ENCODE results near the gene SCD. TPM values are rescaled to one million over a fixed set of nuclear protein-coding genes. Genes with fewer than 3 reads are reported as not detected.

The SCD gene
- total RNA-seq, 1 experiment from 2014 or later: 652 TPM

DNA sequence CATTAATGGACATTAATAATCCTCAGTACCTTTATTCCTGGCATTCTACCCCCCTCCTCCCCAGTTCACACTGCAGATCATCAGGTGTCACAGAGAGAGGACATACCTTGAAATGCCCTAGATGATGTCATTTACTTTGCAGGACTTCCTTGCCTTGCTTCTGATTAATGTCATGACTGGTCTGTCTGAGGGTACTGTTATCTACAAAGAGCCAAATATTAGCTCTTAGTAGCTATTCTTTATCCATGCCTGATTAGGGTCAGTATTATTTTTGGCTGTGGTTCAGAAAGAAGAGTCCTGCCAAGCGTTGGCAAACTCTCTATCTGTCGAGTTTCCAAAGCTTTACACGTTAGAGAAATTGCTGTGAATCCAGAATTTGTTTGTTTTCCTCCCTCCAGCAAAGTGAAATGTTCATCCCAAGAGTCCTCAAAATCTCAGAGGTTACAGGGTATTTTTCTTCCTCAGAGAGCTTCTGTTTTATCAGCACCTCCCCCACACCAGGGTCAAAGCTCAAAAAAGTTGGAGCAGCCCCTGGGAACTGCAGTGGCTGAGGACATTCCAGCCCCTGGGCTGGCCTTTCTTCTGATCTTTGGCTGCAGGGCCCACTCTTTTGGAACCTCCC lies 12.6 kb downstream of the SCD start:
- RAD21 ChIA-PET (ENCODE audit: low non-redundant PET in 1 of 2, low total read pairs in 2 of 2, uncharacterized antibody in 2 of 2, unreplicated experiment in 2 of 2): no interaction called here
- CTCF ChIA-PET: no interaction called here
- Histone ChIP-seq H3K9me3 (ENCODE audit: control insufficient read depth in 1 of 2, insufficient read depth in 1 of 2, low read depth in 1 of 2, low read length in 2 of 2) (no peaks in the 10 kb centered on the region), H4K20me1 (ENCODE audit: insufficient read depth) (no peaks in the 10 kb centered on the region), H3K4me3 (replicated peaks in 1 of 2; ENCODE audit: low read depth in 1 of 2, low read length in 2 of 2) (no peak overlapping the region), H3K36me3 (ENCODE audit: control insufficient read depth in 1 of 2, insufficient read depth in 2 of 2, low read length in 2 of 2) (peaks cover 52 to 59% of the 10 kb centered on the region in 2 experiments), H3K9me2 (ENCODE audit: insufficient read depth) (no peaks in the 10 kb centered on the region), H3K4me1 (ENCODE audit: control insufficient read depth in 1 of 2, insufficient read depth in 2 of 2, low read length in 2 of 2) (peaks cover 58 to 91% of the 10 kb centered on the region in 2 experiments), H3K79me2 (ENCODE audit: insufficient read depth, low read length) (peaks cover 36% of the 10 kb centered on the region), H3K27ac (ENCODE audit: low read depth, low read length) (peak overlapping the region; percentile 81), H3K4me2 (ENCODE audit: low read length) (0 out of 2 replicates have a peak overlapping the region, but pooled peaks have one; percentile 7), H3K9ac (ENCODE audit: low read length) (no peak overlapping the region), H2AFZ (ENCODE audit: low read depth, low read length, poor library complexity, severe bottlenecking) (no peak overlapping the region), H3K27me3 (ENCODE audit: insufficient read depth, low read length) (no peaks in the 10 kb centered on the region)
- DNase-seq (ENCODE audit: low read depth, low spot score) (no peak), ATAC-seq (no peak)
- intact Hi-C loops (cut with micrococcal nuclease): no loop called here
- no TSS peak for BruUV-seq (replicated peaks)
- POLR2A ChIA-PET: interaction anchor here (0.8 to 4.8 kb wide), 4 partner anchors 11 to 14 kb away, joined by 3 to 23 read pairs (median 3); partner anchors contain the start of gene SCD
- TF ChIP-seq FOSL1 (IDR thresholded peaks at IDR 0.05; ENCODE audit: low read depth) (no peak), ZNF274 (IDR thresholded peaks at IDR 0.05; ENCODE audit: low read depth, low read length) (no peak), POLR2A (IDR thresholded peaks at IDR 0.05; ENCODE audit: borderline replicate concordance, extremely low read depth, insufficient read depth, insufficient read length) (no peak), ELF1 (IDR thresholded peaks at IDR 0.05; ENCODE audit: borderline replicate concordance, low read depth) (no peak), ZFX (IDR thresholded peaks at IDR 0.05) (no peak)

DNA sequence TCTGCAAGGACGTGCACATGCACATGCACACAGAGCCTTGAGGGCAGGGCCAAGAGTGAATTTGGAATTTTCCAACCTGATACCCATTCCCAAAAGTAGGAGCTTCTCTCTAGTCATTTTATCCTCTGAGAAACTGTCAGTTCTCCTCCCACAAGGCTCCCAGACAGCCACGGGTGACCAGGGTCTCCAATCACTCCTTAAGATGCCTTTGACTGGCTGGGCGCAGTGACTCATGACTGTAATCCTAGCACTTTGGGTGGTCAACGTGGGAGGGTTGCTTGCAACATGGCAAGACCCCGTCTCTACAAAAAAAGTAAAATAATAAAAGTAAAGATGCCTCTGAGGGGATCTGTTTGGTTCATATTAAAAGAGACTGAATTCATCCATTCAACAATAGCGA lies 13.2 kb downstream of the SCD start:
- ChIA-PET RAD21 (ENCODE audit: low non-redundant PET in 1 of 2, low total read pairs in 2 of 2, uncharacterized antibody in 2 of 2, unreplicated experiment in 2 of 2) (no interaction called here), POLR2A (interaction anchor here (1.2 to 4.8 kb wide), 3 partner anchors 11 to 13 kb away, joined by 3 to 23 read pairs (median 3); partner anchors contain the start of gene SCD), CTCF (no interaction called here)
- 0 out of 2 replicates have a peak overlapping the region, but pooled peaks have one; percentile 2 for H3K4me2 ChIP-seq (ENCODE audit: low read length)
- no peaks in the 10 kb centered on the region for H3K27me3 ChIP-seq (ENCODE audit: insufficient read depth, low read length)
- H3K9me2 ChIP-seq (ENCODE audit: insufficient read depth): no peaks in the 10 kb centered on the region
- H3K9me3 ChIP-seq (ENCODE audit: control insufficient read depth in 1 of 2, insufficient read depth in 1 of 2, low read depth in 1 of 2, low read length in 2 of 2): no peaks in the 10 kb centered on the region
- no TSS peak for BruUV-seq (replicated peaks)
- H3K79me2 ChIP-seq (ENCODE audit: insufficient read depth, low read length): peaks cover 30% of the 10 kb centered on the region
- TF ChIP-seq, protein P1, sequence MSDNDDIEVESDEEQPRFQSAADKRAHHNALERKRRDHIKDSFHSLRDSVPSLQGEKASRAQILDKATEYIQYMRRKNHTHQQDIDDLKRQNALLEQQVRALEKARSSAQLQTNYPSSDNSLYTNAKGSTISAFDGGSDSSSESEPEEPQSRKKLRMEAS (IDR thresholded peaks at IDR 0.05): 0 out of 2 replicates have a peak, but pooled peaks have one; percentile 27
- TF ChIP-seq TCF7L2 (IDR thresholded peaks at IDR 0.05; ENCODE audit: borderline replicate concordance, extremely low read depth, insufficient read depth, insufficient read length) (no peak), POLR2AphosphoS5 (IDR thresholded peaks at IDR 0.05; ENCODE audit: low read depth, low read length) (no peak), ELF1 (IDR thresholded peaks at IDR 0.05; ENCODE audit: borderline replicate concordance, low read depth) (no peak)
- TF ChIP-seq, protein P2, sequence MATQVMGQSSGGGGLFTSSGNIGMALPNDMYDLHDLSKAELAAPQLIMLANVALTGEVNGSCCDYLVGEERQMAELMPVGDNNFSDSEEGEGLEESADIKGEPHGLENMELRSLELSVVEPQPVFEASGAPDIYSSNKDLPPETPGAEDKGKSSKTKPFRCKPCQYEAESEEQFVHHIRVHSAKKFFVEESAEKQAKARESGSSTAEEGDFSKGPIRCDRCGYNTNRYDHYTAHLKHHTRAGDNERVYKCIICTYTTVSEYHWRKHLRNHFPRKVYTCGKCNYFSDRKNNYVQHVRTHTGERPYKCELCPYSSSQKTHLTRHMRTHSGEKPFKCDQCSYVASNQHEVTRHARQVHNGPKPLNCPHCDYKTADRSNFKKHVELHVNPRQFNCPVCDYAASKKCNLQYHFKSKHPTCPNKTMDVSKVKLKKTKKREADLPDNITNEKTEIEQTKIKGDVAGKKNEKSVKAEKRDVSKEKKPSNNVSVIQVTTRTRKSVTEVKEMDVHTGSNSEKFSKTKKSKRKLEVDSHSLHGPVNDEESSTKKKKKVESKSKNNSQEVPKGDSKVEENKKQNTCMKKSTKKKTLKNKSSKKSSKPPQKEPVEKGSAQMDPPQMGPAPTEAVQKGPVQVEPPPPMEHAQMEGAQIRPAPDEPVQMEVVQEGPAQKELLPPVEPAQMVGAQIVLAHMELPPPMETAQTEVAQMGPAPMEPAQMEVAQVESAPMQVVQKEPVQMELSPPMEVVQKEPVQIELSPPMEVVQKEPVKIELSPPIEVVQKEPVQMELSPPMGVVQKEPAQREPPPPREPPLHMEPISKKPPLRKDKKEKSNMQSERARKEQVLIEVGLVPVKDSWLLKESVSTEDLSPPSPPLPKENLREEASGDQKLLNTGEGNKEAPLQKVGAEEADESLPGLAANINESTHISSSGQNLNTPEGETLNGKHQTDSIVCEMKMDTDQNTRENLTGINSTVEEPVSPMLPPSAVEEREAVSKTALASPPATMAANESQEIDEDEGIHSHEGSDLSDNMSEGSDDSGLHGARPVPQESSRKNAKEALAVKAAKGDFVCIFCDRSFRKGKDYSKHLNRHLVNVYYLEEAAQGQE (IDR thresholded peaks at IDR 0.05; ENCODE audit: low read depth): no peak
- H3K27ac ChIP-seq (ENCODE audit: low read depth, low read length): peak overlapping the region; percentile 81
- H4K20me1 ChIP-seq (ENCODE audit: insufficient read depth): no peaks in the 10 kb centered on the region
- DNase-seq (ENCODE audit: low read depth, low spot score) (no peak), ATAC-seq (no peak)
- no peak overlapping the region for H3K4me3 ChIP-seq (replicated peaks in 1 of 2; ENCODE audit: low read depth in 1 of 2, low read length in 2 of 2)
- H2AFZ ChIP-seq (ENCODE audit: low read depth, low read length, poor library complexity, severe bottlenecking): no peak overlapping the region
- H3K4me1 ChIP-seq (ENCODE audit: control insufficient read depth in 1 of 2, insufficient read depth in 2 of 2, low read length in 2 of 2): peaks cover 64 to 95% of the 10 kb centered on the region in 2 experiments
- intact Hi-C loops (cut with micrococcal nuclease): no loop called here
- peaks cover 47 to 53% of the 10 kb centered on the region in 2 experiments for H3K36me3 ChIP-seq (ENCODE audit: control insufficient read depth in 1 of 2, insufficient read depth in 2 of 2, low read length in 2 of 2)
- no peak overlapping the region for H3K9ac ChIP-seq (ENCODE audit: low read length)
